ENCODE measurements around the gene DSCAML1. TPM values are rescaled to one million over a fixed set of nuclear protein-coding genes. Genes with fewer than 3 reads are reported as not detected.

DSCAML1 gene
- total RNA-seq, 2 experiments from 2014 or later: 0.29 to 0.67 TPM

DNA sequence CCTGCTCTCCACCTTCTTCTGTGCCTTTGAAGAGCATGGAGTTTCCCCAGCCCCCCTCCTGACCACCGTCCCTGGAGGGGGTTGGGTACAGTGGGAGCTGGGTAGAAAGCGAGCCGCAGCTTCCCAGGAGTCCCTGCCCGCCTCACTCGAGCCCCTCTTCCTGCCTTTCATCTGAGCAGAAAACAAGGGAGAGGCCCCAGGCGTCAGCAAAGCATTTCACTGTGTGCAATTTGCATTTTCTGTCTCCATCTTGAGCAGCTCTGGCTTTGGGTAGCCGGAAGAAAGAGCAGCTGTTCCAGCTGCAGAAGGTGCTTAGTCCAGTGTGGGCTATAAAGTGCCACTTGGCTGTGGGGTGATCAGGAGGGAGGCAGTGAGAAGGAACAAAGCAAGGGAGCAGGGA lies 239.7 kb downstream of the DSCAML1 start:
- POLR2A ChIA-PET: no interaction called here

DNA sequence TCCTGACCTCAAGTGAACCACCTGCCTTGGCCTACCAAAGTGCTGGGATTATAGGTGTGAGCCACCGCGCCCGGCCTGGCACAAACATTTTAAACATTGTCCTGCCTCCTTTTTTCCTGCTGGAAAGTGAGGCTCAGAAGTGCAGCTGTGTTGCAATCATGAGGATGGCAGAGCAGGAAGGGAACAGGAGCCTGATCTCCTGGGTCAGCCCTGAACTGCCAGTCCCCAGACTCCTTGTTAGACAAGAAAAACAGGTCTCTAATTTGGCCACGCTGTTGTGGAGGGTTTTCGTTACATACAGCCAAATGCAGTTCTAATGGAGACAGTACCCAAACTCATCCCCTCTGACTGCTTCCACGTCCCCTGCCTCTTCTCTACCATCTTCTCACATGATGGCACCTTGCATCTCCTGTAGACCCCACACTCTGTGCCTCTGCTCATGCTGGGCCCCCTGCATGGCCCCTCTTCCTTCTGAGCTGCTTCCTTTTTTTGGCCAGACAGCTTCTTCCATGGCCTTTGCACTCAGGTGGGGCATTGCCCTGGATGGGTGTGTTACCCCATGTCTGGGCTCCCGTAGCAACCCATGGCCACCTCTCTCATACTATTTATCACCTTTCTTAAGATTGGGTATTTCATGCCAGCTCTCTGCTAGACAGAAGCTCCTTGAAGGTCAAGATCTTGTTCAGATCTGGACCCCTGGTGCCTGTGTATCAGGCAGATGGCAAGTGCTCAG lies 242.2 kb downstream of the DSCAML1 start:
- intact Hi-C loops (cut with micrococcal nuclease): no loop called here
- DNase-seq: no peak
- POLR2A ChIA-PET: no interaction called here
- Mint-ChIP-seq H3K4me3 (no peak overlapping the region), H3K27me3 (peaks cover 10% of the 10 kb centered on the region), H3K27ac (no peak overlapping the region), H3K4me1 (ENCODE audit: low read depth) (no peaks in the 10 kb centered on the region), H3K9me3 (no peaks in the 10 kb centered on the region), H3K36me3 (no peaks in the 10 kb centered on the region)
- CTCF ChIA-PET: no interaction called here

More for the DNA sequence above, 239.7 kb downstream of the DSCAML1 start:
- Mint-ChIP-seq H3K9me3 (no peaks in the 10 kb centered on the region), H3K36me3 (no peaks in the 10 kb centered on the region), H3K27ac (no peak overlapping the region), H3K4me3 (no peak overlapping the region), H3K4me1 (ENCODE audit: low read depth) (no peaks in the 10 kb centered on the region), H3K27me3 (peaks cover 6% of the 10 kb centered on the region)
- intact Hi-C loops (cut with micrococcal nuclease): no loop called here
- CTCF ChIA-PET: interaction anchor here (1.2 kb wide), 1 partner anchor 131 kb away, joined by 8 read pairs; no protein-coding TSS in a partner anchor
- no peak for DNase-seq

DNA sequence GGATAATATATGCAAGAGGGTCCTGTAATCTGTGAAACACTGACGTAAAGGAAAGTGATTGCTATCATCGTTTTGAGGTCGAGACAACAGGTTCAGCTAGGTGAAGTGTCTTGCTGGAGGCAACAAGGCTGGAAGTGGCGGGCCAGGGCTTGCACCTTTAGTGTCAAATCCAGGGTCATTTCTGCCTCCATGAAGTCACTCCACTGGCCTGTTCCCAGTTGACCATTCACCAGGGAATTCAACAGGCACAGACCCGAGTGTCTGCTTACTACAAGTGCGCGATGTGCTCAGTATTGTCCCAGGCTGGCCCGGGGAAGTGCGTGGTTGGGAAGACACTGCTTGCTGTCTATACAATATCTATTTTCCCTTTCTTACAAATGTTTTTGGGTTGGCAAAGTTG lies 244.4 kb downstream of the DSCAML1 start:
- Mint-ChIP-seq H3K27me3 (peaks cover 8% of the 10 kb centered on the region), H3K4me1 (ENCODE audit: low read depth) (no peaks in the 10 kb centered on the region), H3K4me3 (no peak overlapping the region), H3K9me3 (no peaks in the 10 kb centered on the region), H3K36me3 (no peaks in the 10 kb centered on the region), H3K27ac (no peak overlapping the region)
- no peak for DNase-seq
- intact Hi-C loops (cut with micrococcal nuclease): no loop called here
- POLR2A ChIA-PET: no interaction called here
- CTCF ChIA-PET: interaction anchor here (0.9 kb wide), 1 partner anchor 126 kb away, joined by 3 read pairs; no protein-coding TSS in a partner anchor

DNA sequence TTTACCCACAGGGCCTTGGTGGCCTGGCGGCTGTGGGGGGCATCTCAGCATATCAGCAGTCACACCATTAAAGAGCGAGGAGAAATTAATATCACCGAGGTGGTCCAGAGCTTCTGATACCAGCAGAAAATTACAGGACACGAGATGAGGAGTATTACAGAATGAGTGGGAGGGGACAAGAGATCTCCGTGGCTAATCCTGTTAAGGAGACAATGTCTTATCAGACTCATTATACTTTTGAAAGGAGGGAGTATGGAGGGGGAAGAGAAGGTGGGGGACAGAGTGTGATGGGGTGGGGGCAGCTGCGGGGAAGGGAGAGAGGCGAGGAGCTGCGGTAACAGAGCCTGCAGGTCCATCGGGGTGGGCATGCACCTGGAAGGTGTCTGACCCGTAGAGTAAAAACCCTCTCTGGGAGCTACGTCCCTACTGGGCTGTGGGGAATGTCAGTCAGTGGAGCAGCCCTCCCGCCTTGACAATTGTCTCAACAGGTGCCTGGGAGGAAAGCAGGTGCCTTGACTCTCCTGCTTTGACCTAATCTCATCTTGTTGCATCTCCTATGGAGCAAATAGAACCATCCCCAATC lies 245.2 kb downstream of the DSCAML1 start:
- ChIA-PET POLR2A (no interaction called here), CTCF (interaction anchor here (0.9 to 1.0 kb wide), 2 partner anchors 125 kb away, joined by 3 read pairs; no protein-coding TSS in a partner anchor)
- Mint-ChIP-seq H3K27ac (no peak overlapping the region), H3K36me3 (no peaks in the 10 kb centered on the region), H3K4me1 (ENCODE audit: low read depth) (no peaks in the 10 kb centered on the region), H3K4me3 (no peak overlapping the region), H3K9me3 (no peaks in the 10 kb centered on the region), H3K27me3 (peaks cover 6% of the 10 kb centered on the region)
- no peak for DNase-seq
- intact Hi-C loops (cut with micrococcal nuclease): no loop called here

DNA sequence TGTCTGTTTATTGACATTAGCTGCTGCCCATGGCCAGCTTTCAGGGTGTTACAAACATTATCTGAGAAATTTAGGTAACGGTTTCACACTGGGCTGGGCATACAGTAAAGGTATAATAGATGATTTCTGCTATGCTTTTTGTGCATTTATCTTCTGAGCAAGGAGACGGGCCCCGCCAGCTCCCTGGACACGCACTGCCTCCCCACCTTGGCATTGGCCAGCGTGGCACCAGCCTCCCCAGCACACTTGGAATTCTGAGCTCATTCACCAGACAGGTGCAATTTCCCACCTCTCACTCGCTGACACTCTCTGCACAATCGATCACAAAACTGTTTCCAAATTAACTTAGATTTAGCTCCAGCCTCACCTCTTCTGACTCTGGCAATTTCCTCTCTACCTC lies 246.6 kb downstream of the DSCAML1 start:
- CTCF ChIA-PET: interaction anchor here (1.0 kb wide), 1 partner anchor 124 kb away, joined by 3 read pairs; no protein-coding TSS in a partner anchor
- Mint-ChIP-seq H3K36me3 (no peaks in the 10 kb centered on the region), H3K27ac (no peak overlapping the region), H3K4me3 (no peak overlapping the region), H3K27me3 (peaks cover 4% of the 10 kb centered on the region), H3K4me1 (ENCODE audit: low read depth) (no peaks in the 10 kb centered on the region), H3K9me3 (no peaks in the 10 kb centered on the region)
- intact Hi-C loops (cut with micrococcal nuclease): no loop called here
- POLR2A ChIA-PET: no interaction called here
- no peak for DNase-seq

DNA sequence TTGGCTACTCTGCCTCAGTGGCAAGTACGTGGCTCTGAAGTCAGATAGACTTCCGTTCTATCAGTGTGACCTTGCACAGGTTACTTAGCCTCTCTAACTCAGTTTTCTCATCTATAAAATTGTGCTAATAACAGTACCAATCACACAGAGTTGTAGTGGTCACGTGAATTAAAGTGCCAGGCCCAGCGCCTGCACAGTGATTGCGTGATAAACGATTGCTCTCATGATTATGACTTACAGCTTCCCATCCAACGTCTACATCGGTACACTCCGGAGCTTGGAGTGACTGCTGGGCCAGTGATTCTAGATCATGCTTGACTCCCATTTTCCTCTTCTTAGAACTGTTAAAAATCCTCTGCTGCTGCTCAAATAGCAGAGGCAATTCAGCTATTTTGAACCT lies 247.6 kb downstream of the DSCAML1 start:
- Mint-ChIP-seq H3K36me3 (no peaks in the 10 kb centered on the region), H3K4me1 (ENCODE audit: low read depth) (no peaks in the 10 kb centered on the region), H3K27me3 (peaks cover 4% of the 10 kb centered on the region), H3K9me3 (no peaks in the 10 kb centered on the region), H3K4me3 (no peak overlapping the region), H3K27ac (no peak overlapping the region)
- CTCF ChIA-PET: no interaction called here
- DNase-seq: no peak
- intact Hi-C loops (cut with micrococcal nuclease): no loop called here
- POLR2A ChIA-PET: no interaction called here

DNA sequence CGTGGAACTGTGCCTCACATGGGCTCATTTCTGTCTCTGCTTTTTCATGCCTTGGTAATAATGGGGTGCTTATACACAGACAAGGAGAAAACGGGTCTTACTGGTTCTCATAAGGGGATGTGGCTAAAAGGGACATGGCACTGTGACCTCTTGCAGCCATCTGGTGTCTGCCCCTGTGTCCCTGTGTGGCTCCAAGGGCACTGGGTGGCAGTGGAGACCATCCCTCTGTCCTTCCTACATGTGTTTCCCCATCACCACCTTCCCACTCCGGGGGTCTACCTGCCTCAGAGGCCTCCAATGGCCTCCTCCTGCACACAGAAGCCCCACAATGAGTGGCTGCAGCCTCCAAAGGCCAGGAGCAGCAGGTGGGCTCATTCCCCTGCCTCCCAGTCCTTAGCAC lies 248.1 kb downstream of the DSCAML1 start:
- H3K27ac Mint-ChIP-seq: no peak overlapping the region
- no peak overlapping the region for H3K4me3 Mint-ChIP-seq
- DNase-seq: no peak
- peaks cover 4% of the 10 kb centered on the region for H3K27me3 Mint-ChIP-seq
- no peaks in the 10 kb centered on the region for H3K9me3 Mint-ChIP-seq
- H3K36me3 Mint-ChIP-seq: no peaks in the 10 kb centered on the region
- intact Hi-C loops (cut with micrococcal nuclease): no loop called here
- ChIA-PET CTCF (no interaction called here), POLR2A (no interaction called here)
- H3K4me1 Mint-ChIP-seq (ENCODE audit: low read depth): no peaks in the 10 kb centered on the region

DNA sequence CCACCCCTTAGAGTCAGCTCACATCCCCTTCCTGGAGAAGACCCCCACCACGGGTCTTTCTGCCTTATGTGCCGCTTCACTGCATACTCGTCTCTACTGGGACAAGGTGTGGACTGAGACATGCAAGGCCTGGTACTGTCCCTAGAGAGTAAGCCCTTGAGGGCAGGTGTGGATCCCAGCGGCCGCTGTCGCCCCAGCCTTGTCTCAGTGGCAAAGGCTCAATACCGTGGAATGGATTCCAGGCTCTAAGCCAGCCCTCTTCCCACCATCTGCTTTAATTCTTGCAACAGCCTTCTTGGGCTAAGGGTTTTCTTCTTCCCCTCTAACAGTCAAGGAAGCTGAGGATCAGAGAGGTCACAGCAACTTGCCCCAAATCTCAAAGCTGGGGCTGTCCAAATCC lies 249.1 kb downstream of the DSCAML1 start:
- Mint-ChIP-seq H3K9me3 (no peaks in the 10 kb centered on the region), H3K4me3 (no peak overlapping the region), H3K36me3 (no peaks in the 10 kb centered on the region), H3K27me3 (peaks cover 4% of the 10 kb centered on the region), H3K4me1 (ENCODE audit: low read depth) (no peaks in the 10 kb centered on the region), H3K27ac (no peak overlapping the region)
- DNase-seq: no peak
- ChIA-PET CTCF (no interaction called here), POLR2A (no interaction called here)
- intact Hi-C loops (cut with micrococcal nuclease): no loop called here

DNA sequence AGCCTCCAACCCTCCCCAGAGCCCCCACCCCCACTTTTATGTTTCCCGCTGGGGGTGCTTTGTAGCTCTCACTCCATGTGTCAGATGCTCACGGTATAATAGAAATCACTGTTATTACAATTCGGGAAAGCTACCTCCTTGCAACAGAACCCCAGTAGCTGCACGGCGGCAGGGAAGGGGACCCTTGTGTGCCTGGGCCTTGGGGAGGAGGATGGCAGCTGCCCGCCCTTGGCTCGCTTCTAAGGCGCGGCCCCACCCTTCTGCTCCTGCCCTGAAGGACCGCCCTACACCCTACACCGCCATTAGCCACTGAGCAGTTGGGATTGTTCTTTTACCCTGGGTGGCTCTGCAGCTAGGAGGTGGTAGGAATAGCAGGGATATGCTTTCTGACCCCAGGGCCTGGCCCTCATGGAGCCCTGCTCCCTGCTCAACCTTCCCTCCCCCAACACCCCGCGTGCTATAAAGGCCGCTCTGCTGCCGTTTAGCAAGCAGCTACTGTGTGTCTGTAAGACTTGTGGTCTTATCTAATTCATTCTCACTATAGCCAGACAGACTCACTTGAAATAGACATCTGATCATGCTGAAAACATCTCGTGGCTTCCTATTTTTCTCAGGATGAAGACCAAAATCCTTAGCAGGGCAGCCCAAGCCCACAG lies 249.7 kb downstream of the DSCAML1 start:
- no peak for DNase-seq
- POLR2A ChIA-PET: no interaction called here
- H3K27me3 Mint-ChIP-seq: peaks cover 4% of the 10 kb centered on the region
- no peak overlapping the region for H3K4me3 Mint-ChIP-seq
- H3K4me1 Mint-ChIP-seq (ENCODE audit: low read depth): no peaks in the 10 kb centered on the region
- intact Hi-C loops (cut with micrococcal nuclease): no loop called here
- H3K36me3 Mint-ChIP-seq: no peaks in the 10 kb centered on the region
- H3K27ac Mint-ChIP-seq: no peak overlapping the region
- H3K9me3 Mint-ChIP-seq: no peaks in the 10 kb centered on the region
- CTCF ChIA-PET: no interaction called here

DNA sequence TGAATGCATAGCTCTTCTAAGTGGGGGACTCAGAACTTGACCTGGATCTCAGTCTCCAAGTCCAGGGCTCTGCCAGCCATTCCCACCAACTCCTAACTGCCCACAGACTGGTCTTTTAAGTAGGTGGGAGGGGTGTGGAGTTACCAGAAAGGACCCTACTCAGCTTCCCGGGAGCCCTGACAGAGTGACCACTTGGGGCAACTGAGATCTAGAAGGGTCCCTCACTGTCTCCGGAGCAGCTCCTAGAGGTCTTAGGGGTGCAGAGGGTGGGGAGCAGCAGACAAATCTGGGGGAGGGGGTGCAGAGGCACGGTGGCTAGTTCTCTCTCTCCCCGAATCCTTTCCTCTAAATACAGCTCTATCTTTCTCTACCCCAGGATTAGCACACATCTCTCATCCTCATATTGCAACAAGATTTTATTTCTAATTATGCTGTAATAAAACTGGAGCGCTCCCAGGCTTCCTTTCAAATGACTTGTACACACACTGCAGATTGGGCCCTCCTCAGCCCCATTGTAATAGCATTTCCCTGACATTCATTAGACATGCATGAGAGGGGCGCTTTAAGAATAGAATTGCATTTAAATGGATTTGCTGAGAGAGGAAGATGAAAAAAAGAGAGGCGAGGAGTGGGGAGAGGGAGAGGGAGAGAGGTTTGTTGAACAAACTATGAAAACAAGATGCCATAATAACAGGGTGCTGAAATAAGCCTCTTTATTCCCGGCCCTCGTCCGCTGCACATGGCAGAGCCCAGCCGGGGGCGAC lies 250.4 kb downstream of the DSCAML1 start:
- no peak overlapping the region for H3K27ac Mint-ChIP-seq
- CTCF ChIA-PET: interaction anchor here (1.0 kb wide), 1 partner anchor 120 kb away, joined by 5 read pairs; no protein-coding TSS in a partner anchor
- no peak for DNase-seq
- no peaks in the 10 kb centered on the region for H3K36me3 Mint-ChIP-seq
- POLR2A ChIA-PET: no interaction called here
- no peak overlapping the region for H3K4me3 Mint-ChIP-seq
- intact Hi-C loops (cut with micrococcal nuclease): no loop called here
- H3K27me3 Mint-ChIP-seq: peaks cover 4% of the 10 kb centered on the region
- no peaks in the 10 kb centered on the region for H3K9me3 Mint-ChIP-seq
- no peaks in the 10 kb centered on the region for H3K4me1 Mint-ChIP-seq (ENCODE audit: low read depth)

DNA sequence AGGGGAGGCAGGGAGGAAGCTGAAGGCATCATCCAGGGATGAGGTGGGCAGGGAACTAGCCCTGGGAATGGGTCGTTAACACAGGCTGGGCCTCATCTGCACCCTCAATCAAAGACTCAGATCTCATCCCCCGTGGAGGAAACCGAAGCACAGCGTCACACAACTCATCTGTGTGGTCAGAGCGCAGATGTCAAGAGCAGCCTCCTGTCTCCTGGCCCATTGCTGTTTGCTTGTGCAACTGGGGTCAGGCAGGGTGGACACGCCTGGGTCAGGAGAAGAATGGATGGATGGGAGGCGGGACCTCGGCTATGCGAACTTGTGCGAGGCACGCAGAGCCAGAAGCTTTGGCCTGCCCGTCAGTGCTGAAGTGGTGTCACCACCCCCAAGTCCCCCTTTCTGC lies 251.3 kb downstream of the DSCAML1 start:
- no peak overlapping the region for H3K27ac Mint-ChIP-seq
- H3K9me3 Mint-ChIP-seq: no peaks in the 10 kb centered on the region
- H3K27me3 Mint-ChIP-seq: peaks cover 2% of the 10 kb centered on the region
- no peaks in the 10 kb centered on the region for H3K4me1 Mint-ChIP-seq (ENCODE audit: low read depth)
- H3K4me3 Mint-ChIP-seq: no peak overlapping the region
- ChIA-PET CTCF (no interaction called here), POLR2A (no interaction called here)
- DNase-seq: no peak
- intact Hi-C loops (cut with micrococcal nuclease): no loop called here
- no peaks in the 10 kb centered on the region for H3K36me3 Mint-ChIP-seq

DNA sequence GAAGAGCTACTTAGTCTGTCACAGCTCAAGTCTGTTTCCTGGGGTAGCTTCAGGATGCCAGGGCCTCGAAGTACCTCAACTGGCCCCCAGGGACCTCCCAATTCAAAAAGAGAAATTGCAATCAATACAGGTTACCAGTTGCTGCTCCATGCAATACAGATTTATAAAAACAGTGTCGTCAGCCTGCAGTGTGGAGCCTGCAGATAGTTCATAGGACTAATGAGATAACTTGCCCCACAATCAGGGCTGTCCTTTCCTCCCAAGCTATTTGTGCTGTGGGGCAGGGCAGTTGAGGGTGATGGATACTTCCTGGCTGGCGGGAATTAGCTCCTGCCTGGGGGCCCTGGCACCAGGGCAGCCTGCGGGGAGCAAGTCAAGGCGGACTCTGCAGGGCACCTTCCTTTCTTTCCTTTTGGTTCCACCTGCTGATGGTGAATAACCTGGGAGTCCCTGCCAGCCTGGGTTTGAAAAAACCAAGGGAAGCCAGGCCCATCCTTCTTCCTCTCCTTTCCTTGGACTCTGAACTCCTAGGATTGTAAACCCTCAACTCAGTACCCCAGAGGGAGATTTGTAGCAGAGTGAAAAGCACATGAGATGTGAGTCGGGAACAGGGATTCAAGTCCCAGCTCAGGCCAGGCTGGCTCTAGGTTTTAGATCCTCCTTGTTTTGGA lies 252.8 kb downstream of the DSCAML1 start:
- intact Hi-C loops (cut with micrococcal nuclease): no loop called here
- no peak for DNase-seq
- ChIA-PET POLR2A (no interaction called here), CTCF (interaction anchor here (0.8 kb wide), 1 partner anchor 118 kb away, joined by 3 read pairs; no protein-coding TSS in a partner anchor)
- Mint-ChIP-seq H3K4me3 (no peak overlapping the region), H3K36me3 (no peaks in the 10 kb centered on the region), H3K27me3 (peaks cover 1% of the 10 kb centered on the region), H3K4me1 (ENCODE audit: low read depth) (no peaks in the 10 kb centered on the region), H3K9me3 (no peaks in the 10 kb centered on the region), H3K27ac (no peak overlapping the region)
